Hepatocyte (in vitro differentiated cells): ENCODE data around the gene PROK1. TPM values are rescaled to one million over a fixed set of nuclear protein-coding genes. Genes with fewer than 3 reads are reported as not detected.

Experiments
- DNase-seq: peaks from one replicate; pipeline ENCODE4 v3.0.0-alpha.2; 2016; ENCODE audit warnings: low spot score
- H2AFZ ChIP-seq: fragments of 200-600 bp; sonication (generic); 2 replicates; pipeline ENCODE4 v1.6.0; 2016; ENCODE audit warnings: antibody characterized with exemption, mild to moderate bottlenecking
- H3K27ac ChIP-seq: fragments of 200-600 bp; sonication (generic); 2 replicates; pipeline ENCODE4 v1.5.1; 2016; ENCODE audit warnings: mild to moderate bottlenecking
- H3K27me3 ChIP-seq: fragments of 200-600 bp; sonication (generic); 2 replicates; pipeline ENCODE4 v1.6.1; 2016
- H3K36me3 ChIP-seq: fragments of 200-600 bp; sonication (generic); replicated peaks from 2 replicates; pipeline ENCODE4 v1.5.1; 2016; ENCODE audit warnings: low read depth; ENCODE audit not compliant: insufficient read depth
- H3K4me1 ChIP-seq: fragments of 200-600 bp; sonication (generic); 2 replicates; pipeline ENCODE4 v1.5.1; 2016; ENCODE audit warnings: mild to moderate bottlenecking, moderate library complexity; ENCODE audit not compliant: insufficient read depth
- H3K4me2 ChIP-seq: fragments of 200-600 bp; sonication (generic); 2 replicates; pipeline ENCODE4 v1.6.0; 2016
- H3K4me3 ChIP-seq: fragments of 200-600 bp; sonication (generic); 2 replicates; pipeline ENCODE4 v1.5.1; 2016; ENCODE audit warnings: mild to moderate bottlenecking
- H3K79me2 ChIP-seq: fragments of 200-600 bp; sonication (generic); 2 replicates; pipeline ENCODE4 v1.6.0; 2017; ENCODE audit warnings: mild to moderate bottlenecking
- H3K9me2 ChIP-seq: fragments of 200-600 bp; sonication (generic); replicated peaks from 2 replicates; pipeline ENCODE4 v1.6.0; 2017; ENCODE audit warnings: mild to moderate bottlenecking; ENCODE audit not compliant: insufficient read depth
- H3K9me3 ChIP-seq: fragments of 200-600 bp; sonication (generic); 2 replicates; pipeline ENCODE4 v1.5.1; 2016; ENCODE audit warnings: low read depth, mild to moderate bottlenecking
- H4K20me1 ChIP-seq: fragments of 200-600 bp; sonication (generic); 2 replicates; pipeline ENCODE4 v1.6.0; 2016; ENCODE audit warnings: mild to moderate bottlenecking; ENCODE audit not compliant: insufficient read depth, poor library complexity, severe bottlenecking
- CTCF ChIP-seq: fragments of 200-600 bp; sonication (generic); IDR thresholded peaks from 2 replicates; pipeline ENCODE4 v1.5.1; 2016; ENCODE audit warnings: antibody characterized with exemption, mild to moderate bottlenecking; ENCODE audit not compliant: poor library complexity
- EZH2 ChIP-seq: fragments of 200-600 bp; sonication (generic); IDR thresholded peaks from 2 replicates; pipeline ENCODE4 v1.6.1; 2016; ENCODE audit warnings: antibody characterized with exemption, mild to moderate bottlenecking, borderline replicate concordance
- EZH2phosphoT487 ChIP-seq: fragments of 200-600 bp; sonication (generic); IDR thresholded peaks from one replicate; pipeline ENCODE4 v1.6.1; 2018; ENCODE audit warnings: antibody characterized with exemption, mild to moderate bottlenecking, low read depth, moderate library complexity; ENCODE audit not compliant: unreplicated experiment, severe bottlenecking
- WGBS: methylation state at CpG from one replicate; pipeline ENCODE4 v1.1.6; 2016; ENCODE audit warnings: low lambda C conversion rate; ENCODE audit errors: missing lambda C conversion rate; 5-methylcytosine and 5-hydroxymethylcytosine counted together
- polyA plus RNA-seq: library from polyadenylated mRNA; unstranded; fragments of >200 nt; fragmentation: Nextera tagmentation; extraction: Ambion mirVana; gene quantifications from 2 replicates; pipeline ENCODE4 v1.2.1, GENCODE V29; 2016
- total RNA-seq: library from RNA; depleted of rRNA; stranded (reverse); fragments of >200 nt; gene quantifications from 2 replicates; pipeline ENCODE4 v1.2.3, GENCODE V29; 2014

PROK1 gene
- total and polyA plus RNA-seq, 2 experiments from 2014 or later, result 8.8 to 9.4 TPM

DNA sequence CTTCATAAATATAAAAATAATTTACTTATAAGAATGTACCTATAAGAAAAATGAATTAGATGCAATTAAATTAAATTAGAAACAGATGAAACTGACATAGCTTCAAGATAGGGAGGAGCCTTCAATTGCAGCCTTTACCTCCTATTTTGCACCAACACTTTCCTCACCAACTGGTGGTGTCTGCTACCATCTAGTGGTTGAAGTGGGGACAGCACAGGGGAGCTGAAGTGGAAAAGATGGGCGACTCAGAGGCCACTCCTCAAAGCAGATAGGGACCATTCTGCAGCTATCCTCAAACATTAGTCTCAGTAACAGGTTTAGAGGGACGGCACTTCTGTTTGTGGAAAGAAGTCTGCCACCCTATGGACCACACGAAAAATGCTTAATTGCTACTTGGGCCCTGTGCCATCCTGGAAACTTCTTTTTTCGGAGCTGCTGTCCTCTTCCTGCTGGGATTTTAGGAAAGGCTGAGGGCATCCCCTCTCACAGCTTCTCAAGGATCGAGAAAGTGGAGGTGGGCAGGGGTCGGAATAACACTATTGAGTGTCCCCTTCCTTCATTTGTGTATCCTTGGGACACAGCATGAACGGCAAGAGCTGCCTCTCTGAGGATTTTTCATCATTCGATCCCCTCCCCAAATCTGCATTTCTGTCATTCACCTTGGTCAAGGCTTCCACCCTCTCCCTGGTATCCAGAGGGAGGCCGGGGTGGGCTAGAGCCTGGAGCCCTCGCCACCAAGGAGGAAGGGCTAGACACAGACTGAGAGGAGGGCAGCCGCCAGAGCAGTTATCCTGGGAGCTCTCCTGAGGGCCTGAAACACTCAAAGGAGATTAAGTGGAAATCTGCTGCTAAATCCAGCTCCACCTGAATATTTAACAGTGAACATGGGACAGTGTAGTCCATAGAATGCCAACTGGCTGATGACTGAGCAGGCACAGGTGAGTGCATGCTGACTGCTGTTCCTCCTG, 9.6 kb downstream of the PROK1 start:
- peak; percentile 89 for DNase-seq

GRCh38 chr1:110462093-110462492, 11.1 kb downstream of the PROK1 start:
- WGBS, result 94% methylated on average over 2 of the region's 2 CpGs

More for the DNA sequence above, 9.6 kb downstream of the PROK1 start:
- H3K36me3 ChIP-seq, result no peaks in the 10 kb centered on the region
- peak; percentile 97 for TF ChIP-seq CTCF
- TF ChIP-seq EZH2phosphoT487, result no peak
- TF ChIP-seq EZH2, result no peak
- H3K4me1 ChIP-seq, result peaks cover 22% of the 10 kb centered on the region
- H3K4me3 ChIP-seq, result no peak overlapping the region
- no peak overlapping the region for H2AFZ ChIP-seq
- no peaks in the 10 kb centered on the region for H3K27me3 ChIP-seq
- no peaks in the 10 kb centered on the region for H3K9me3 ChIP-seq
- H3K9me2 ChIP-seq, result no peaks in the 10 kb centered on the region
- no peak overlapping the region for H3K4me2 ChIP-seq
- H4K20me1 ChIP-seq, result no peaks in the 10 kb centered on the region
- WGBS, result 50% methylated on average over 11 of the region's 11 CpGs
- no peak overlapping the region for H3K27ac ChIP-seq
- H3K79me2 ChIP-seq, result no peaks in the 10 kb centered on the region

GRCh38 chr1:110462964-110463363, 12.0 kb downstream of the PROK1 start:
- peak overlapping the region; percentile 74 for H3K27ac ChIP-seq
- peaks cover 34% of the 10 kb centered on the region for H3K4me1 ChIP-seq

More at GRCh38 chr1:110462093-110462492, 11.1 kb downstream of the PROK1 start:
- Histone ChIP-seq H3K27ac (no peak overlapping the region), H3K9me3 (no peaks in the 10 kb centered on the region), H3K4me3 (no peak overlapping the region), H3K9me2 (no peaks in the 10 kb centered on the region), H3K4me2 (no peak overlapping the region), H3K79me2 (no peaks in the 10 kb centered on the region), H3K4me1 (peaks cover 34% of the 10 kb centered on the region), H4K20me1 (no peaks in the 10 kb centered on the region), H2AFZ (no peak overlapping the region), H3K36me3 (no peaks in the 10 kb centered on the region), H3K27me3 (no peaks in the 10 kb centered on the region)
- TF ChIP-seq EZH2phosphoT487 (no peak), CTCF (no peak), EZH2 (no peak)
- no peak for DNase-seq

More at GRCh38 chr1:110462964-110463363, 12.0 kb downstream of the PROK1 start:
- no peaks in the 10 kb centered on the region for H3K36me3 ChIP-seq
- DNase-seq, result no peak
- H3K4me2 ChIP-seq, result no peak overlapping the region
- TF ChIP-seq EZH2phosphoT487 (no peak), CTCF (peak; percentile 32), EZH2 (no peak)
- H3K9me2 ChIP-seq, result no peaks in the 10 kb centered on the region
- H3K4me3 ChIP-seq, result no peak overlapping the region
- no peaks in the 10 kb centered on the region for H4K20me1 ChIP-seq
- H3K79me2 ChIP-seq, result no peaks in the 10 kb centered on the region
- H3K27me3 ChIP-seq, result no peaks in the 10 kb centered on the region
- no peaks in the 10 kb centered on the region for H3K9me3 ChIP-seq
- H2AFZ ChIP-seq, result no peak overlapping the region
